GM18526 (cell line): Measurements from ENCODE around the gene PABPC3.

ENCODE experiments used
- POLR2A ChIP-seq: IDR thresholded peaks from 3 replicates; pipeline ENCODE4 v1.6.1; 2011; ENCODE audit not compliant: insufficient read length; ENCODE audit errors: extremely low read depth

Gene PABPC3

GRCh38 chr13:25088562-25089221 lies 7.2 kb upstream of the PABPC3 start:
- TF ChIP-seq POLR2A: no peak

- TF ChIP-seq POLR2A: no peak
Observed at GRCh38 chr13:25097426-25097825, 1.5 kb downstream of the PABPC3 start.

- no peak for TF ChIP-seq POLR2A
Observed at GRCh38 chr13:25103711-25104110, 7.8 kb downstream of the PABPC3 start.

- TF ChIP-seq POLR2A: no peak
Observed at GRCh38 chr13:25109341-25109740, 13.4 kb downstream of the PABPC3 start.

- no peak for TF ChIP-seq POLR2A
Observed at GRCh38 chr13:25110956-25111584, 15.1 kb downstream of the PABPC3 start.

- TF ChIP-seq POLR2A: no peak
Observed at GRCh38 chr13:25111585-25111956, 15.6 kb downstream of the PABPC3 start.

- no peak for TF ChIP-seq POLR2A
Observed at GRCh38 chr13:25112695-25113255, 16.8 kb downstream of the PABPC3 start.

GRCh38 chr13:25114220-25114619 lies 18.3 kb downstream of the PABPC3 start:
- TF ChIP-seq POLR2A: no peak

- TF ChIP-seq POLR2A: no peak
Observed at GRCh38 chr13:25116044-25116443, 20.1 kb downstream of the PABPC3 start.

GRCh38 chr13:25117312-25117711 lies 21.4 kb downstream of the PABPC3 start:
- TF ChIP-seq POLR2A: no peak

- no peak for TF ChIP-seq POLR2A
Observed at GRCh38 chr13:25118378-25118905, 22.5 kb downstream of the PABPC3 start.

- no peak for TF ChIP-seq POLR2A
Observed at GRCh38 chr13:25130944-25131343, 35.0 kb downstream of the PABPC3 start.

GRCh38 chr13:25131881-25132420 lies 36.0 kb downstream of the PABPC3 start:
- TF ChIP-seq POLR2A: no peak

GRCh38 chr13:25132751-25133390 lies 36.9 kb downstream of the PABPC3 start:
- TF ChIP-seq POLR2A: no peak

GRCh38 chr13:25135896-25136295 lies 40.0 kb downstream of the PABPC3 start:
- TF ChIP-seq POLR2A: no peak
